Smooth muscle cell (in vitro differentiated cells): Measurements from ENCODE around the gene UNC93A. TPM values are rescaled to one million over a fixed set of nuclear protein-coding genes. Genes with fewer than 3 reads are reported as not detected.
"Not testable (repeated sequence)": the region's sequence is repeated elsewhere in the genome, so short reads cannot be mapped to it uniquely, and the experiment has no call there.

Source experiments
- DNase-seq: peaks from one replicate; lab custom pipeline; 2025; ENCODE audit not compliant: unreplicated experiment; lab: John Stamatoyannopoulos, UW
- H2AFZ ChIP-seq: fragments of 200-600 bp; sonication (generic); 2 replicates; pipeline ENCODE4 v1.6.0; 2016; ENCODE audit warnings: antibody characterized with exemption, low read depth, mild to moderate bottlenecking
- H3F3A ChIP-seq: fragments of 200-600 bp; sonication (generic); 2 replicates; pipeline ENCODE4 v1.6.0; 2017; ENCODE audit warnings: antibody characterized with exemption, low read depth
- H3K27ac ChIP-seq: fragments of 200-600 bp; sonication (generic); 2 replicates; pipeline ENCODE4 v1.5.1; 2016; ENCODE audit warnings: low read depth, mild to moderate bottlenecking
- H3K27me3 ChIP-seq: fragments of 200-600 bp; sonication (generic); 2 replicates; pipeline ENCODE4 v1.6.1; 2016; ENCODE audit warnings: low read depth, mild to moderate bottlenecking
- H3K36me3 ChIP-seq: fragments of 200-600 bp; sonication (generic); 2 replicates; pipeline ENCODE4 v1.5.1; 2016; ENCODE audit warnings: low read depth
- H3K4me1 ChIP-seq: fragments of 200-600 bp; sonication (generic); 2 replicates; pipeline ENCODE4 v1.5.1; 2016; ENCODE audit warnings: low read depth
- H3K4me2 ChIP-seq: fragments of 200-600 bp; sonication (generic); 2 replicates; pipeline ENCODE4 v1.6.0; 2016; ENCODE audit warnings: mild to moderate bottlenecking
- H3K4me3 ChIP-seq: fragments of 200-600 bp; sonication (generic); 2 replicates; pipeline ENCODE4 v1.5.1; 2016; ENCODE audit warnings: mild to moderate bottlenecking
- H3K79me2 ChIP-seq: fragments of 200-600 bp; sonication (generic); 2 replicates; pipeline ENCODE4 v1.6.0; 2016; ENCODE audit warnings: low read depth, mild to moderate bottlenecking
- H3K9ac ChIP-seq: fragments of 200-600 bp; sonication (generic); 2 replicates; pipeline ENCODE4 v1.6.0; 2016; ENCODE audit warnings: low read depth
- H3K9me3 ChIP-seq: fragments of 200-600 bp; sonication (generic); replicated peaks from 2 replicates; pipeline ENCODE4 v1.5.1; 2016; ENCODE audit warnings: low read depth
- H4K20me1 ChIP-seq: fragments of 200-600 bp; sonication (generic); 2 replicates; pipeline ENCODE4 v1.6.0; 2016; ENCODE audit warnings: low read depth
- WGBS: methylation state at CpG from one replicate; pipeline ENCODE4 v1.1.7; 2016; ENCODE audit warnings: low lambda C conversion rate; 5-methylcytosine and 5-hydroxymethylcytosine counted together
- polyA plus RNA-seq: library from polyadenylated mRNA; unstranded; fragments of >200 nt; fragmentation: Nextera tagmentation; extraction: Ambion mirVana; gene quantifications from 2 replicates; pipeline ENCODE4 v1.2.1, GENCODE V29; 2016
- total RNA-seq: library from RNA; depleted of rRNA; stranded (reverse); fragments of >200 nt; gene quantifications from 2 replicates; pipeline ENCODE4 v1.2.3, GENCODE V29; 2014
- TF ChIP-seq, protein P1 (sequence below): fragments of 200-600 bp; sonication (generic); IDR thresholded peaks from 2 replicates; pipeline ENCODE4 v1.5.1; 2017; ENCODE audit warnings: borderline replicate concordance, mild to moderate bottlenecking, antibody characterized with exemption; ENCODE audit not compliant: insufficient read depth, poor library complexity, severe bottlenecking

The UNC93A gene
- total and polyA plus RNA-seq, 2 experiments from 2014 or later = not detected

DNA sequence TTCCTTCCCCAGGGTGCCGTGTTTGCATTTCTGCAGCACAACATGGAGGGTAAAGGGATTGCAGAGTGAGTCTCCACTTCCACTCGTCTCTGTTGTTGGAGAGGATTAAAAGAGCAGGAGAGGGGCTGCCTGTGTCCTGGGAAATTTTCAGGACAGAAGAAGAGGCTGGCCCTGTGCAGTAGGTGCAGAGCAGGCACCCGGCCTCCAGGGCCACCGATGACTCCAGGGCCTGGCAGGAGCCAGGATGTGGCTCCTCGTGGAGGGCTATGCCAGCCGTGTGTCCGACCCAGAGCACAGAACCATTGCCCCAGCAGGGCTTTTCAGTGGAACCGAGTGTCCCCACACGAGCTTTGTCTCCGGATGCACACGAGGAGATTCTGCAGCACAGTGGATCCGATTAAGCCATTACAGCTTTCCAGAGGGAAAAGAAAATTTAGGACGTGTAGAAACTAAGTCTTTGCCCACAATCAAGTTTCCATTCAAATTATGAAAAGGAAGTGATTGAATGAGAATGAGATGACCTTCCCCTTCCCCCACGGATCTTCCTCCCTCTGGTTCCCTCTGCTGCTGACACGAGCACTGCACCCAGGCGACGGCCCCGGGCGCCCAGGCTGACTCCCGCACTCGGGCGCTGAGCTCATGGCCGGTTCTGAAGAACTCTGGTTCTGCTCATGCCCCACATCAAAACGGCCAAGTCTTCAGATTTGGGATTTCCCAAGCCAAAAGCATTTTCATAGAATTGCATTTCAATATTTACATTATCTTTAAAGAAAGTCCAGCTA lies 43.1 kb upstream of the UNC93A start:
- no peak overlapping the region for H2AFZ ChIP-seq
- TF ChIP-seq, protein P1, sequence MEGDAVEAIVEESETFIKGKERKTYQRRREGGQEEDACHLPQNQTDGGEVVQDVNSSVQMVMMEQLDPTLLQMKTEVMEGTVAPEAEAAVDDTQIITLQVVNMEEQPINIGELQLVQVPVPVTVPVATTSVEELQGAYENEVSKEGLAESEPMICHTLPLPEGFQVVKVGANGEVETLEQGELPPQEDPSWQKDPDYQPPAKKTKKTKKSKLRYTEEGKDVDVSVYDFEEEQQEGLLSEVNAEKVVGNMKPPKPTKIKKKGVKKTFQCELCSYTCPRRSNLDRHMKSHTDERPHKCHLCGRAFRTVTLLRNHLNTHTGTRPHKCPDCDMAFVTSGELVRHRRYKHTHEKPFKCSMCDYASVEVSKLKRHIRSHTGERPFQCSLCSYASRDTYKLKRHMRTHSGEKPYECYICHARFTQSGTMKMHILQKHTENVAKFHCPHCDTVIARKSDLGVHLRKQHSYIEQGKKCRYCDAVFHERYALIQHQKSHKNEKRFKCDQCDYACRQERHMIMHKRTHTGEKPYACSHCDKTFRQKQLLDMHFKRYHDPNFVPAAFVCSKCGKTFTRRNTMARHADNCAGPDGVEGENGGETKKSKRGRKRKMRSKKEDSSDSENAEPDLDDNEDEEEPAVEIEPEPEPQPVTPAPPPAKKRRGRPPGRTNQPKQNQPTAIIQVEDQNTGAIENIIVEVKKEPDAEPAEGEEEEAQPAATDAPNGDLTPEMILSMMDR = no peak

DNA sequence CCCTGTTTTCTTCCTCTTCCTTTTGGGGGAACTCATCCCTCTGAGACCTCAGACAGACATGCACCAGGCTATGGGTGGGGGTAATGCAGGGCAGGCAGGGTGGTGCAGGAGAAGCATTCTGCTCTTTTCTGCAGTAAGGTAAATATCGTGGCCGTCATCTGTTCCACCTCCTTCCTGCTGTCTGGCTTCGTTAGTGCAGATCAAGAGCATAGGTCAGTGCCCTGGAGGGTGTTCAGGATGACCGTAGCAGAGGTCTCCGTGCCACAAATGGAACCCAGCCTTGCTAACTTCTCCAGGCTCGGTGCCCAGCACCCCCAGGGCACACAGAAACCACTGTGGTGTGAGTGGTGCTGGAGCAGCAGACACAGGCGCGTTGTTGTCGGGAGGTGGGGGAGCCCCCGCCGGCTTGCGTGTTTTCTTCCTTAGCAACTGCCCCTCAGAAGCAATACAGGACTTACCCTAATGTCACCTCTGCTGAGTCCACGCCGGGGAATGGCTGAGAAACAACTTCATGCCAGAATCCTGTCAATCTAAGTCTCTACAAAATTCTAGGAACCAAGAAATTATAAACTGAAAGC lies 42.1 kb upstream of the UNC93A start:
- not testable (repeated sequence) for H4K20me1 ChIP-seq, H3F3A ChIP-seq, H3K27me3 ChIP-seq, H3K79me2 ChIP-seq, H3K9ac ChIP-seq, H3K9me3 ChIP-seq, DNase-seq, H3K4me1 ChIP-seq, H3K36me3 ChIP-seq, H3K4me3 ChIP-seq, H3K27ac ChIP-seq, H3K4me2 ChIP-seq, H2AFZ ChIP-seq
- 92% methylated on average over 14 of the region's 14 CpGs for WGBS

More for the DNA sequence above, 43.1 kb upstream of the UNC93A start:
- H3K4me1 ChIP-seq = peaks cover 6% of the 10 kb centered on the region
- H4K20me1 ChIP-seq = no peaks in the 10 kb centered on the region
- H3K9me3 ChIP-seq = no peaks in the 10 kb centered on the region
- H3K27ac ChIP-seq = no peak overlapping the region
- H3K4me2 ChIP-seq = no peak overlapping the region
- no peaks in the 10 kb centered on the region for H3F3A ChIP-seq
- H3K9ac ChIP-seq = no peak overlapping the region
- H3K79me2 ChIP-seq = no peaks in the 10 kb centered on the region
- no peak overlapping the region for H3K4me3 ChIP-seq
- no peaks in the 10 kb centered on the region for H3K27me3 ChIP-seq
- H3K36me3 ChIP-seq = no peaks in the 10 kb centered on the region
- DNase-seq = no peak
- WGBS = 76% methylated on average over 20 of the region's 24 CpGs

DNA sequence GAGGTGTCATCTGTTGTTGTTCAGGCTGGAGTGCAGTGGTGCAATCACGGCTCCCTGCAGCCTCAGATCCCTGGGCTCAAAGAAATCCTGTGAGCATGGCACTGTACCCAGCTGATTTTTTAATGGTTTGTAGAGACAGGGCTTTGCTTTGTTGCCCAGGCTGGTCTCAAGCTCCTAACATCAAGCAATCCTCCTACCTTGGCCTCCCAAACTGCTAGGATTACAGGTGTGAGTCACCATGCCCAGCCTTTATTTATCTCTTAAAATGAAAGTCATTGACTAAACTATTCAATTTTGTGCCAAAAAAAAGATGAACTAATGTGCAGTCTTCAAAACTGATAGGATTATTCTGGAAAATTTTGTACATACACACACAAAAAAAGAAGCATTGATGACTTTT lies 38.8 kb upstream of the UNC93A start:
- Histone ChIP-seq H3K27me3 (no peaks in the 10 kb centered on the region), H3K4me3 (no peak overlapping the region), H3K9me3 (no peaks in the 10 kb centered on the region), H3F3A (no peaks in the 10 kb centered on the region), H3K36me3 (no peaks in the 10 kb centered on the region), H3K79me2 (no peaks in the 10 kb centered on the region), H3K9ac (no peak overlapping the region), H2AFZ (no peak overlapping the region), H3K4me2 (no peak overlapping the region), H4K20me1 (no peaks in the 10 kb centered on the region), H3K4me1 (no peaks in the 10 kb centered on the region), H3K27ac (no peak overlapping the region)
- WGBS = 91% methylated on average over 1 of the region's 1 CpG
- DNase-seq = no peak
- TF ChIP-seq, protein P1 = no peak

DNA sequence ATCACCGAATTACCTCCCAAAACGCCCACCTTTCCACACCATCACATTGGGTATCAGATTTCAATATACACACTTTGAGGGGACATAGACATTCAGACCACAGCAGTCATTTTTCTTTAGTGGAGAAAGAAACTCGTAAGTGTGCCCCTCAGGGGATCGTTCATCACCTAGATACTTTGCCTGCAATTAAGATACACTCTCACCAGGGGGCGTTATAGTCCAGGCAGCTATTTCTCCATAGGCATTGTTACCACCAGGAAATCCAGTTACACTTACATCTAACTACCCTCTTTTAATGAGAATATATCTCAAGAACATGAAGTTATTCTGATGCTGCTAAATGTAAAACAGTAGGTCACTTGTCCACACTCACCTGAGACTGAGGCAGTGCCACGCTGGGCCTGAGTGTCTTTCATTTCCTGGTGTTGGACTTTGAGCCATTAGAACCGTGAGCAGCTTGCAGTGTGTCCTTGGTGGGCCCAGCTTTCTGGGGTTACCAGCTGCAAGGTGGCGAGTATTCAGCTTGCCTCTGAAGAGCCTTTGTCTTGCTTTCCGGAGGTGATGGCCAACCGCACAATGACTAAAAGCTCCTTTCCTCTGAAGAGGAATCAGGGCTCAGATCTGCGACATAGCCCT lies 35.1 kb upstream of the UNC93A start:
- Histone ChIP-seq H3F3A (no peaks in the 10 kb centered on the region), H2AFZ (no peak overlapping the region), H3K79me2 (no peaks in the 10 kb centered on the region), H4K20me1 (no peaks in the 10 kb centered on the region), H3K4me3 (no peak overlapping the region), H3K4me2 (no peak overlapping the region), H3K27ac (no peak overlapping the region), H3K36me3 (no peaks in the 10 kb centered on the region), H3K9me3 (no peaks in the 10 kb centered on the region), H3K27me3 (no peaks in the 10 kb centered on the region), H3K4me1 (no peaks in the 10 kb centered on the region), H3K9ac (no peak overlapping the region)
- 91% methylated on average over 11 of the region's 11 CpGs for WGBS
- TF ChIP-seq, protein P1 = peak; percentile 12
- DNase-seq = no peak
